Right lobe of liver (tissue), 4 donors: ENCODE data around the gene PCTP.

Experiments used
- CTCF ChIP-seq, 4 donors: fragments of 200-600 bp in 3 of 4; fragments of 450-650 bp in 1 of 4; IDR thresholded peaks; one replicate each; pipeline versions ENCODE4 v1.5.1 to v1.8.0; 2016 to 2022; ENCODE audit warnings: antibody characterized with exemption in 4 of 4, mild to moderate bottlenecking in 2 of 4
- POLR2A ChIP-seq: fragments of 450-650 bp; IDR thresholded peaks from one replicate; pipeline ENCODE4 v1.6.1; 2017; ENCODE audit warnings: antibody characterized with exemption, mild to moderate bottlenecking
- donor health status: DM: no; HTN: no; CAD: no.
- donor health status: DM: no; HTN: no; CAD: no.
- donor health status: DM: no; HTN: yes; CAD: no.

GRCh38 chr17:55774846-55775271 is 24.0 kb downstream of the PCTP start:
- TF ChIP-seq POLR2A (no peak), CTCF (IDR thresholded peaks at IDR 0.05) (no peak)
